ENCODE results near the gene IPPK. TPM values are rescaled to one million over a fixed set of nuclear protein-coding genes. Genes with fewer than 3 reads are reported as not detected.

IPPK gene
- total RNA-seq, 4 donors from 2014 or later, result 7.2 to 14.1 (median 8.9) TPM

DNA sequence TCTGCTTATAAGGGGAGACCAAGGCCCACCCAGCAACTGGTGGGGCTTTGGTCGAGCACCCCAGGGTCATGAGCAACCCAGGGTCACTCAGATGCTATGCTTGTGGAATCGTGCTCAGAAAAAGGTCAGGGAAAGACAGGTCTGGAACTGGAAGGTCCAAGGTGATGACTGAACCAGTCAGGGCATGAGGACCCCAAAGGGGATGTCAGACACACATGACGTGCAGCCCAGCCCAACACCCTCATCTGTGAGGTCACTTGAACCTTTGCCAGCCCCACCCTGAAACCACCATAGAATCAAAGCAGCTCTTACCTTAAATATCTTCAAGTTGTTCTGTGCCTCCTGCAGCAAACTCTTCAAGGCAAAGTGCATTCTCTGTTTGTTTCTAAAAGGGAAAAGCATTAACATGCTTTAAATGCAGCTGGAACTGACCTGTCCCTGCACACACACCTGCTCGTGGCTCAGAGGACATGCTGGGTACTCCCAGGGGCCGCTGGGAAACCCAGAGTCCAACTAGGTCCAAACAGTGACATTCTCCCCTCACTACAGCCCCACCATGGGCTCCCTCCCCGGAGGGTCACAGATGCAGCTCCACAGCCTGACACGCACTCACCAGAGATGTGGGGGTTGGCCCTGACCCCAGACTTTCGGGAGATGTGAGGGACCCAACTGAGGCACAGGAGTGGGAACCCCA lies 29.4 kb downstream of the IPPK start:
- H3K27me3 ChIP-seq, result no peaks in the 10 kb centered on the region
- H3K9me3 ChIP-seq, result peaks cover 0 to 6% (median 0%) of the 10 kb centered on the region in 3 donors
- H3K27ac ChIP-seq, result no peak overlapping the region
- no peak overlapping the region for H3K4me3 ChIP-seq
- H3K36me3 ChIP-seq, result peaks cover 0 to 100% of the 10 kb centered on the region in 2 donors
- peaks cover 0 to under 1% (median 0%) of the 10 kb centered on the region in 3 donors for H3K4me1 ChIP-seq
- TF ChIP-seq POLR2A (IDR thresholded peaks at IDR 0.05) (no peak), EP300 (IDR thresholded peaks at IDR 0.05) (no peak), POLR2AphosphoS5 (IDR thresholded peaks at IDR 0.05) (no peak)
- TF ChIP-seq, protein P1, sequence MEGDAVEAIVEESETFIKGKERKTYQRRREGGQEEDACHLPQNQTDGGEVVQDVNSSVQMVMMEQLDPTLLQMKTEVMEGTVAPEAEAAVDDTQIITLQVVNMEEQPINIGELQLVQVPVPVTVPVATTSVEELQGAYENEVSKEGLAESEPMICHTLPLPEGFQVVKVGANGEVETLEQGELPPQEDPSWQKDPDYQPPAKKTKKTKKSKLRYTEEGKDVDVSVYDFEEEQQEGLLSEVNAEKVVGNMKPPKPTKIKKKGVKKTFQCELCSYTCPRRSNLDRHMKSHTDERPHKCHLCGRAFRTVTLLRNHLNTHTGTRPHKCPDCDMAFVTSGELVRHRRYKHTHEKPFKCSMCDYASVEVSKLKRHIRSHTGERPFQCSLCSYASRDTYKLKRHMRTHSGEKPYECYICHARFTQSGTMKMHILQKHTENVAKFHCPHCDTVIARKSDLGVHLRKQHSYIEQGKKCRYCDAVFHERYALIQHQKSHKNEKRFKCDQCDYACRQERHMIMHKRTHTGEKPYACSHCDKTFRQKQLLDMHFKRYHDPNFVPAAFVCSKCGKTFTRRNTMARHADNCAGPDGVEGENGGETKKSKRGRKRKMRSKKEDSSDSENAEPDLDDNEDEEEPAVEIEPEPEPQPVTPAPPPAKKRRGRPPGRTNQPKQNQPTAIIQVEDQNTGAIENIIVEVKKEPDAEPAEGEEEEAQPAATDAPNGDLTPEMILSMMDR (IDR thresholded peaks at IDR 0.05), result no peak
- 95% methylated on average over 3 of the region's 8 CpGs; no CpG with 5 or more reads in 1 of the 2 donors for WGBS, 2 donors (ENCODE audit: low coverage in 1 of 2)
- ATAC-seq, result no peak

DNA sequence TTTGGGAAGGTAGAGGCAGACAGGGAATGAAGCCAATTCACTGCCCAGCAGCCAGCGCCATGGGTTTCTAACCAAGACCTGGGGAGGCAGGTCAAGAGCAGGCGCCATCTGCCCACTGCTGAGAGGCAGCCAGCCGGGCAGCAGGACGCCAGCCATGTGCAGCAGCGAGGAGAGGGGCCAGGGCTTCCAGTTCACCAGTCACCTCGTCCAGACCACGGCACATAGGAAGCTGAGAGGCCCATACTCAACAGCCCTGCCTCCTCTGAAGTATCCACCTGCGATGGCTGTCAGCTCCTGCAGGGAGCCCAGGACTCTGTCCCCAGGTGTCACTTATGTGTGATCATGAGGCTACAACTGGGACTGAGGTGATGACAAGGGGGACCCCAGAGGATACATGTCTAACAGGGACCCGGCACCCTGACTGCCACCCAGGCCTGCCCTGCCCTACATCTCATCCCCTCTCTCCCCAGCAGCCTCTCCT lies 30.1 kb downstream of the IPPK start:
- Histone ChIP-seq H3K9me3 (no peaks in the 10 kb centered on the region), H3K27me3 (no peaks in the 10 kb centered on the region), H3K27ac (no peak overlapping the region), H3K36me3 (peaks cover 0 to 100% of the 10 kb centered on the region in 2 donors), H3K4me1 (peaks cover 0 to 7% (median 2%) of the 10 kb centered on the region in 3 donors), H3K4me3 (no peak overlapping the region)
- 80 to 93% methylated on average over 1 to 2 of the region's 9 CpGs for WGBS, 2 donors (ENCODE audit: low coverage in 1 of 2)
- no peak for ATAC-seq
- TF ChIP-seq POLR2AphosphoS5 (IDR thresholded peaks at IDR 0.05) (no peak), POLR2A (IDR thresholded peaks at IDR 0.05) (no peak), EP300 (IDR thresholded peaks at IDR 0.05) (no peak)
- TF ChIP-seq, protein P1 (IDR thresholded peaks at IDR 0.05), result no peak

DNA sequence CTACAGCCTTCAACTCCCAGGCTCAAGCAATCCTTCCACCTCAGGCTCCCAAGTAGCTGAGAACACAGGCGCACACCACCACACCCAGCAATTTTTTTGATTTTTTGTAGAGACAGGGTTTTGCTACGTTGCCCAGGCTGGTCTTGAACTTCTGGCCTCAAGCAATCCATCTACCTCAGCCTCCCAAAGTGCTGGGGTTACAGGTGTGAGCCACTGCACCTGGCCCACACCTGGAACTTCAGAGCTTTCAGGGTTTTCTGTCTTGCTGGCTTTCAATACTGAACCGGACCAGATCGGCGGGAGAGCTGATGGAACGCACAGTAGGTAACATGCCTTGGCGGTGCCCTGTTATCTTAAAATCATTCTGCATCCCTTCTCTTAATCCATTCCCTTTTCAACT lies 30.8 kb downstream of the IPPK start:
- no peak for ATAC-seq
- H3K36me3 ChIP-seq, result peaks cover 0 to 95% of the 10 kb centered on the region in 2 donors
- WGBS, 2 donors (ENCODE audit: low coverage in 1 of 2), result 89 to 94% methylated on average over 5 to 7 of the region's 7 CpGs

DNA sequence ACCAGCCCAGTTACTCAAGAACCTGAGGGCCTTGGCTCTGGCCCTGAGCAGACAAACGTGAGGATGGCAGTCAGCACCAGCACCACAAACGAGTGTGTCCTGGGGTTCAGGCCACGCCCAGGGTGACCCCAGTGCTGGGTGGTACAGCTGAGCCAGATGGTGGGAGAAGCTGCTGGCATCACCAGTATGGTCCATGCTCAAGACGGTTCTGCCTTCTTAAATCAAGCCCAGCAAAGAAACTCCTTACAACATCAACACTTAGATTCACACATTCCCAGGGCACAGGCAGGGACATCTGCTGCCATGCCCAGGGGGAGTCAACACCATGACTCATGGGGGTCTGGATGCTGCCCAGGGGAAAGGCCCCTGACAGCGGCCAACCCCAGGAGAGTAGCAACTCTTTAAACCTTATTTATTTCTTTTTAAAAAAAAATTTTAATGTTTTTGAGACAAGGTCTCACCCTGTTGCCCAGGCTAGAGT lies 31.3 kb downstream of the IPPK start:
- Histone ChIP-seq H3K27ac (no peak overlapping the region), H3K9me3 (no peaks in the 10 kb centered on the region), H3K4me3 (no peak overlapping the region), H3K4me1 (peaks cover 0 to 19% (median 4%) of the 10 kb centered on the region in 3 donors), H3K36me3 (peaks cover 0 to 95% of the 10 kb centered on the region in 2 donors), H3K27me3 (no peaks in the 10 kb centered on the region)
- no peak for ATAC-seq
- TF ChIP-seq POLR2AphosphoS5 (IDR thresholded peaks at IDR 0.05) (no peak), POLR2A (IDR thresholded peaks at IDR 0.05) (no peak)
- WGBS, 2 donors (ENCODE audit: low coverage in 1 of 2), result 93% methylated on average over 3 of the region's 5 CpGs; no CpG with 5 or more reads in 1 of the 2 donors

More for the DNA sequence above, 30.8 kb downstream of the IPPK start:
- Histone ChIP-seq H3K9me3 (no peaks in the 10 kb centered on the region), H3K4me3 (no peak overlapping the region), H3K27me3 (no peaks in the 10 kb centered on the region), H3K27ac (no peak overlapping the region), H3K4me1 (peaks cover 0 to 14% (median 4%) of the 10 kb centered on the region in 3 donors)
- TF ChIP-seq POLR2A (IDR thresholded peaks at IDR 0.05), result no peak
- TF ChIP-seq EP300 (IDR thresholded peaks at IDR 0.05), result no peak

DNA sequence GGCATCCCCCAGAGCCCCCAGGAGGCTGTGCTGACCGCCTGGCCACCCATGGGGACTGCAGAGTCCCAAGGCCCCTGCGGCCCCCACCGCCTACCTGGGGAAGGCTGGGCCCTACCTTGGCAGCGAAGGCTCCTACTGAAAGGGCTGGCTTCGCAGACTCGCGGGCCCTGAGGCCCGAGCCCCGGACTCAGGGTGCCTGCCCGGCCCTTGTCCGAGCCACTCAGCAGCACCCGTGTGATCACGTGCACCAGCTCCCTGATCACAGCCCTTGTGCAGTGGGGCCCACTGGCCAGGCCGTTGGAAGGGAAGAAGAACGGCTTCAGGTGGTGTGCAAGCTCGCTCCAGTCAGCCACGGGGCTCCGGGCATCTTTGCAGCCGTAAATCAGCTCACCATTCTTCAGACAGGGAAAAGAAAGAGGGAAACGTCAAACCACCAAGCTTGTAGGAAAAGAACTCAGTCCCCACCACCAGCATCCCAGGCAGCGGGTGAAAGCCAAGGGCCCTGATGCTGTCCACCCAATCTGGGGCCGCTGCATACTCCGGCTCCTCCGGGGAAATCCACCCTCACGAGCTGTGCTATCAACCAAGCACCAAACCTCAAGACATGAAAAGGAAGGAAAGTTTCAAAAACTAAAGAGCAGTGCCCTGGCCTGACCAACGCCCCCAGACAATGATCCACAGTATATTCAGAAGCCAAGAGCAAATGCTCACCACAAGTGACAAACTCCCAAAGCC lies 31.9 kb downstream of the IPPK start:
- Histone ChIP-seq H3K36me3 (peaks cover 0 to 95% of the 10 kb centered on the region in 2 donors), H3K4me1 (peaks cover 0 to 25% (median 4%) of the 10 kb centered on the region in 3 donors), H3K27me3 (no peaks in the 10 kb centered on the region), H3K4me3 (no peak overlapping the region), H3K9me3 (no peaks in the 10 kb centered on the region), H3K27ac (no peak overlapping the region)
- no peak for ATAC-seq
- 82 to 86% methylated on average over 3 to 6 of the region's 26 CpGs for WGBS, 2 donors (ENCODE audit: low coverage in 1 of 2)
- TF ChIP-seq EP300 (IDR thresholded peaks at IDR 0.05) (no peak), POLR2AphosphoS5 (IDR thresholded peaks at IDR 0.05) (no peak), POLR2A (IDR thresholded peaks at IDR 0.05) (no peak)
- TF ChIP-seq, protein P1 (IDR thresholded peaks at IDR 0.05), result no peak

Measured in gastroesophageal sphincter (tissue), 4 donors.